ENCODE data around the gene ETDA.
"Not testable (repeated sequence)": the region's sequence is repeated elsewhere in the genome, so short reads cannot be mapped to it uniquely, and the experiment has no call there.

The ETDA gene

GRCh38 chrX:135252011-135252518, at the start of gene ETDA:
ETDA (plus strand) TSS chrX:135252061; CDS start chrX:135253277, 1,216 bp downstream.
- not testable (repeated sequence) for DNase-seq

GRCh38 chrX:135206427-135206826, 45.4 kb upstream of the ETDA start:
- DNase-seq = not testable (repeated sequence)

GRCh38 chrX:135213200-135213844, 38.5 kb upstream of the ETDA start:
- no peak for DNase-seq

GRCh38 chrX:135245989-135246388, 5.9 kb upstream of the ETDA start:
- not testable (repeated sequence) for DNase-seq

- not testable (repeated sequence) for DNase-seq
Measured at GRCh38 chrX:135256087-135256684, 4.3 kb downstream of the ETDA start.

GRCh38 chrX:135256923-135257322, 5.1 kb downstream of the ETDA start:
- no peak for DNase-seq

GRCh38 chrX:135257469-135257868, 5.6 kb downstream of the ETDA start:
- no peak for DNase-seq

- not testable (repeated sequence) for DNase-seq
Measured at GRCh38 chrX:135260976-135261375, 9.1 kb downstream of the ETDA start.

GRCh38 chrX:135263376-135263775, 11.5 kb downstream of the ETDA start:
- not testable (repeated sequence) for DNase-seq

- DNase-seq = no peak
Measured at GRCh38 chrX:135264206-135264605, 12.3 kb downstream of the ETDA start.

GRCh38 chrX:135273162-135273561, 21.3 kb downstream of the ETDA start:
- no peak for DNase-seq

- DNase-seq = no peak
Measured at GRCh38 chrX:135275973-135276372, 24.1 kb downstream of the ETDA start.

GRCh38 chrX:135287266-135287823, 35.5 kb downstream of the ETDA start:
- no peak for DNase-seq

- DNase-seq = peak; percentile 20
Measured at GRCh38 chrX:135295238-135295943, 43.5 kb downstream of the ETDA start.

GRCh38 chrX:135295944-135296305, 44.1 kb downstream of the ETDA start:
- DNase-seq = no peak

- no peak for DNase-seq
Measured at GRCh38 chrX:135302269-135302873, 50.5 kb downstream of the ETDA start.
